OCI-LY3 (cell line): ENCODE measurements around the gene CRMP1.

ENCODE experiments used
- H2AFZ ChIP-seq: fragments of 200-600, 300-600 bp; shearing (Covaris generic); 2 replicates; pipeline ENCODE4 v1.6.0; 2014; ENCODE audit warnings: antibody characterized with exemption, low read depth, low read length
- H3K27ac ChIP-seq: fragments of 200-600, 300-600 bp; sonication (generic); 2 replicates; pipeline ENCODE4 v1.5.1; 2014; ENCODE audit warnings: mild to moderate bottlenecking, low read length, moderate library complexity, mixed read lengths
- H3K27me3 ChIP-seq: fragments of 200-600, 300-600 bp; sonication (generic); 2 replicates; pipeline ENCODE4 v1.6.1; 2014; ENCODE audit warnings: low read depth, low read length, mixed read lengths
- H3K36me3 ChIP-seq: fragments of 200-600, 300-600 bp; sonication (generic); replicated peaks from 2 replicates; pipeline ENCODE3; 2014; ENCODE audit warnings: low read depth, low read length, mixed read lengths
- H3K4me1 ChIP-seq: fragments of 300-600, 200-600 bp; sonication (generic); 2 replicates; pipeline ENCODE4 v1.6.1; 2014; ENCODE audit warnings: low read length, mixed read lengths
- H3K4me2 ChIP-seq: fragments of 200-600, 300-600 bp; sonication (generic); 2 replicates; pipeline ENCODE4 v1.6.1; 2014; ENCODE audit warnings: low read length, mixed read lengths
- H3K4me3 ChIP-seq: fragments of 300-600, 200-600 bp; sonication (generic); 2 replicates; pipeline ENCODE4 v1.5.1; 2014; ENCODE audit warnings: antibody characterized with exemption, mild to moderate bottlenecking, low read length, moderate library complexity
- H3K79me2 ChIP-seq: fragments of 300-600, 200-600 bp; shearing (Covaris generic); 2 replicates; pipeline ENCODE4 v1.6.1; 2014; ENCODE audit warnings: mild to moderate bottlenecking, low read length, mixed read lengths
- H3K9ac ChIP-seq: fragments of 300-600, 200-600 bp; shearing (Covaris generic); 2 replicates; pipeline ENCODE4 v1.6.0; 2014; ENCODE audit warnings: mild to moderate bottlenecking, low read length, moderate library complexity
- H3K9me3 ChIP-seq: fragments of 200-600, 300-600 bp; shearing (Covaris generic); 2 replicates; pipeline ENCODE4 v1.6.1; 2014; ENCODE audit warnings: low read length, mixed read lengths; ENCODE audit not compliant: insufficient read depth
- H4K20me1 ChIP-seq: fragments of 200-600, 300-600 bp; sonication (generic); 2 replicates; pipeline ENCODE4 v1.6.1; 2016; ENCODE audit warnings: low read length, mixed read lengths; ENCODE audit not compliant: insufficient read depth
- CTCF ChIP-seq: fragments of 200-600, 300-600 bp; sonication (generic); IDR thresholded peaks from 2 replicates; pipeline ENCODE4 v1.5.1; 2014; ENCODE audit warnings: antibody characterized with exemption, low read length, low read depth
- EZH2phosphoT487 ChIP-seq: fragments of 200-600 bp; shearing (Covaris generic); IDR thresholded peaks from 2 replicates; pipeline ENCODE4 v1.6.1; 2018; ENCODE audit warnings: antibody characterized with exemption, mixed run types, low read depth

The CRMP1 gene

GRCh38 chr4:5881340-5881739 is 11.5 kb downstream of the CRMP1 start:
- Histone ChIP-seq H3K4me1 (no peaks in the 10 kb centered on the region), H3K79me2 (no peaks in the 10 kb centered on the region)

GRCh38 chr4:5878359-5878758 is 14.5 kb downstream of the CRMP1 start:
- no peaks in the 10 kb centered on the region for H3K9me3 ChIP-seq
- no peak for TF ChIP-seq EZH2phosphoT487
- no peak for TF ChIP-seq CTCF

More at GRCh38 chr4:5881340-5881739, 11.5 kb downstream of the CRMP1 start:
- no peak overlapping the region for H3K9ac ChIP-seq
- H2AFZ ChIP-seq: no peak overlapping the region
- no peak overlapping the region for H3K4me2 ChIP-seq
- no peak overlapping the region for H3K4me3 ChIP-seq
- no peaks in the 10 kb centered on the region for H4K20me1 ChIP-seq
- H3K27me3 ChIP-seq: no peaks in the 10 kb centered on the region
- no peaks in the 10 kb centered on the region for H3K9me3 ChIP-seq
- no peaks in the 10 kb centered on the region for H3K36me3 ChIP-seq
- TF ChIP-seq EZH2phosphoT487 (no peak), CTCF (no peak)
- H3K27ac ChIP-seq: no peak overlapping the region

GRCh38 chr4:5877392-5877791 is 15.5 kb downstream of the CRMP1 start:
- H3K4me1 ChIP-seq: no peaks in the 10 kb centered on the region
- no peak overlapping the region for H2AFZ ChIP-seq
- no peaks in the 10 kb centered on the region for H3K27me3 ChIP-seq
- H3K4me2 ChIP-seq: no peak overlapping the region
- TF ChIP-seq CTCF: no peak
- no peak for TF ChIP-seq EZH2phosphoT487
- H3K9ac ChIP-seq: no peak overlapping the region
- no peaks in the 10 kb centered on the region for H3K36me3 ChIP-seq
- H3K9me3 ChIP-seq: no peaks in the 10 kb centered on the region
- H3K4me3 ChIP-seq: no peak overlapping the region
- no peaks in the 10 kb centered on the region for H4K20me1 ChIP-seq
- no peak overlapping the region for H3K27ac ChIP-seq
- H3K79me2 ChIP-seq: no peaks in the 10 kb centered on the region

More at GRCh38 chr4:5878359-5878758, 14.5 kb downstream of the CRMP1 start:
- Histone ChIP-seq H3K36me3 (no peaks in the 10 kb centered on the region), H3K27me3 (no peaks in the 10 kb centered on the region), H3K4me3 (no peak overlapping the region), H3K79me2 (no peaks in the 10 kb centered on the region), H3K27ac (no peak overlapping the region), H3K4me2 (no peak overlapping the region), H2AFZ (no peak overlapping the region), H4K20me1 (no peaks in the 10 kb centered on the region), H3K4me1 (no peaks in the 10 kb centered on the region), H3K9ac (no peak overlapping the region)

- Histone ChIP-seq H2AFZ (no peak overlapping the region), H3K9ac (no peak overlapping the region), H3K4me2 (no peak overlapping the region), H4K20me1 (no peaks in the 10 kb centered on the region), H3K4me3 (no peak overlapping the region), H3K9me3 (no peaks in the 10 kb centered on the region), H3K79me2 (no peaks in the 10 kb centered on the region), H3K4me1 (no peaks in the 10 kb centered on the region), H3K27me3 (no peaks in the 10 kb centered on the region), H3K36me3 (no peaks in the 10 kb centered on the region), H3K27ac (no peak overlapping the region)
- TF ChIP-seq CTCF: no peak
- no peak for TF ChIP-seq EZH2phosphoT487
Measured at GRCh38 chr4:5874811-5875449, 18.0 kb downstream of the CRMP1 start.
